ENCODE data around the gene PCDHGA9.

GRCh38 chr5:141437221-141437620 lies 34.6 kb downstream of the PCDHGA9 start:
- no peak for TF ChIP-seq CTCF (IDR thresholded peaks at IDR 0.05; ENCODE audit: low read length)
- TF ChIP-seq EZH2phosphoT487 (IDR thresholded peaks at IDR 0.05; ENCODE audit: low read length) = no peak
- no peak for TF ChIP-seq EZH2 (optimal IDR thresholded peaks at IDR 0.05; ENCODE audit: low read depth, low read length)
